ENCODE data around the gene ZNF613.

ZNF613 gene

GRCh38 chr19:51901860-51902259 is 25.4 kb upstream of the ZNF613 start:
- Histone ChIP-seq H3K27ac (ENCODE audit: low read depth, low read length) (no peak overlapping the region), H3K9me3 (ENCODE audit: control insufficient read depth, insufficient read depth, low read length) (peaks cover 27% of the 10 kb centered on the region)
- TF ChIP-seq CTCF (IDR thresholded peaks at IDR 0.05; ENCODE audit: low read depth, low read length, poor library complexity, severe bottlenecking) (no peak), EZH2phosphoT487 (IDR thresholded peaks at IDR 0.05; ENCODE audit: borderline replicate concordance, low read length) (no peak)

GRCh38 chr19:51903192-51903591 is 24.1 kb upstream of the ZNF613 start:
- no peak overlapping the region for H3K27ac ChIP-seq (ENCODE audit: low read depth, low read length)
- H3K9me2 ChIP-seq (replicated peaks; ENCODE audit: control insufficient read depth, low read length), result no peaks in the 10 kb centered on the region
- H3K79me2 ChIP-seq (ENCODE audit: control insufficient read depth, low read length), result no peaks in the 10 kb centered on the region
- no peaks in the 10 kb centered on the region for H3F3A ChIP-seq (ENCODE audit: control insufficient read depth, insufficient read depth)
- H3K36me3 ChIP-seq (ENCODE audit: control insufficient read depth, low read length), result no peaks in the 10 kb centered on the region
- H3K27me3 ChIP-seq (ENCODE audit: control insufficient read depth, low read length), result no peaks in the 10 kb centered on the region
- H4K20me1 ChIP-seq (ENCODE audit: control insufficient read depth, insufficient read depth, low read depth, low read length), result no peaks in the 10 kb centered on the region
- TF ChIP-seq EZH2phosphoT487 (IDR thresholded peaks at IDR 0.05; ENCODE audit: borderline replicate concordance, low read length) (no peak), CTCF (IDR thresholded peaks at IDR 0.05; ENCODE audit: low read depth, low read length, poor library complexity, severe bottlenecking) (no peak)
- H3K4me2 ChIP-seq (ENCODE audit: low read length), result no peak overlapping the region
- H3K4me1 ChIP-seq (ENCODE audit: control insufficient read depth, low read length), result 0 out of 2 replicates have a peak, but pooled peaks cover 3% of the 10 kb centered on the region
- H3K4me3 ChIP-seq (ENCODE audit: low read length), result no peak overlapping the region
- peaks cover 23% of the 10 kb centered on the region for H3K9me3 ChIP-seq (ENCODE audit: control insufficient read depth, insufficient read depth, low read length)

More at GRCh38 chr19:51901860-51902259, 25.4 kb upstream of the ZNF613 start:
- Histone ChIP-seq H3K4me1 (ENCODE audit: control insufficient read depth, low read length) (0 out of 2 replicates have a peak, but pooled peaks cover 3% of the 10 kb centered on the region), H4K20me1 (ENCODE audit: control insufficient read depth, insufficient read depth, low read depth, low read length) (no peaks in the 10 kb centered on the region), H3K36me3 (ENCODE audit: control insufficient read depth, low read length) (no peaks in the 10 kb centered on the region), H3K4me2 (ENCODE audit: low read length) (no peak overlapping the region), H3K79me2 (ENCODE audit: control insufficient read depth, low read length) (no peaks in the 10 kb centered on the region), H3K4me3 (ENCODE audit: low read length) (no peak overlapping the region), H3F3A (ENCODE audit: control insufficient read depth, insufficient read depth) (no peaks in the 10 kb centered on the region), H3K27me3 (ENCODE audit: control insufficient read depth, low read length) (no peaks in the 10 kb centered on the region), H3K9me2 (replicated peaks; ENCODE audit: control insufficient read depth, low read length) (no peaks in the 10 kb centered on the region)

GRCh38 chr19:51904331-51905165 is 22.7 kb upstream of the ZNF613 start, which contains the start of gene ZNF649:
TSS of gene ZNF649 (minus strand) at chr19:51905017. CDS start at chr19:51900107, 4,910 bp downstream.
- H3K4me2 ChIP-seq (ENCODE audit: low read length), result peak within 1 kb of the TSS; percentile 36
- 0 out of 2 replicates have a peak, but pooled peaks cover 3% of the 10 kb centered on the region for H3K4me1 ChIP-seq (ENCODE audit: control insufficient read depth, low read length)
- no peak within 1 kb of the TSS for H3K27ac ChIP-seq (ENCODE audit: low read depth, low read length)

More at GRCh38 chr19:51904331-51905165, 22.7 kb upstream of the ZNF613 start, which contains the start of gene ZNF649:
- Histone ChIP-seq H4K20me1 (ENCODE audit: control insufficient read depth, insufficient read depth, low read depth, low read length) (no peaks in the 10 kb centered on the region), H3K79me2 (ENCODE audit: control insufficient read depth, low read length) (no peaks in the 10 kb centered on the region), H3K9me3 (ENCODE audit: control insufficient read depth, insufficient read depth, low read length) (peaks cover 23% of the 10 kb centered on the region), H3K9me2 (replicated peaks; ENCODE audit: control insufficient read depth, low read length) (no peaks in the 10 kb centered on the region), H3K27me3 (ENCODE audit: control insufficient read depth, low read length) (no peaks in the 10 kb centered on the region), H3F3A (ENCODE audit: control insufficient read depth, insufficient read depth) (no peaks in the 10 kb centered on the region), H3K36me3 (ENCODE audit: control insufficient read depth, low read length) (no peaks in the 10 kb centered on the region), H3K4me3 (ENCODE audit: low read length) (peak within 1 kb of the TSS; percentile 61)
- TF ChIP-seq CTCF (IDR thresholded peaks at IDR 0.05; ENCODE audit: low read depth, low read length, poor library complexity, severe bottlenecking) (no peak), EZH2phosphoT487 (IDR thresholded peaks at IDR 0.05; ENCODE audit: borderline replicate concordance, low read length) (no peak)

Measured in DOHH2 (cell line).